Embryonic facial prominence (tissue), 1 donor: Measurements from ENCODE around the gene WNK1.
"Not testable (repeated sequence)": the region's sequence is repeated elsewhere in the genome, so short reads cannot be mapped to it uniquely, and the experiment has no call there.

Experiments used
- DNase-seq: peaks from one replicate; pipeline ENCODE4 v3.0.0-alpha.2; 2016; ENCODE audit errors: extremely low spot score

The WNK1 gene

DNA sequence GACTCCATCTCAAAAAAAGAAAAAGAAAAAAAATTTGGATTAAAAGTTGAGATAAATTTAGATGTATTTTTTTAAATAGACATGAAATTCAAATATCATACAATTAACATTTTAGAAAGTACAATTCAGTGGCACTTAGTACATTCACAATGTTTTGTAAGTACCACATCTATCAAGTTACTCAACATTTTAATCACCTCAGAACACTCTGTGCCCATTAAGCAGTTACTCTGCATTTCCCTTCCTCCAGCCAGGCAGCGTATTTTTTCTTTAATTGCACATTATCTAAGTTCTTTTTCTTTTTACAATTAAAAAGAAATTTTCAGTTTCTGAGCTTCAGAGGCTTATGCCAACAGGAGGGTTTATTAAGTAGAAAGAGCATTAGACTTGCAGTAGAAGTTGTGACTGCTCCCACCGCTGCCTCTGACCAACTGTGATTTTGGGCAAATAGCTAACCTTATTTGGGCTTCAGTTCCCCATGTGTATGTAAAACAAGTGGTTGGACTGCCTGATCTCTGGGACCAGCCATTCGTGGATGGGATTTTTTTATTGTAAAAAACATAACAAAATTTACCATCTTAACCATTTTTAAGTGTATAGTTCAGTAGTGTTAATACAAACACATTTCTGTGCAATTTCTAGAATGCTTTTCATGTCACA, 65.7 kb downstream of the WNK1 start:
- DNase-seq: no peak

DNA sequence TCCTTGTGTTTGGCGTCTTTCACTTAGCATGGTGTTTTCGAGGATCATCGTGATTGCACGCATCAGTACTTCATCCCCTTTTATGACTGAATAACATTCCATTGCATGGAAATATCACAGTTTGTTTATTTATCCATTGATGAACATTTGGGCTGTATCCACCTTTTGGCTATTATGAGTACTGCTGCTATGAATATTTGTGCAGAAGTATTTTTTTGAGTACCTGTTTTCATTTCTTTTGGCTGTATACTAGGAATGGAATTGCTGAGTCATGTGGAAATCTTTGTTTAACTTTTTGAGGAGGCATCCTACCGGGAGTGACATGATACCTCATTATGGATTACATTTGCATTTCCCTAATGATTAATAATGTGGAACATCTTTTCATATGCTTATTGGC, 66.4 kb downstream of the WNK1 start:
- no peak for DNase-seq

DNA sequence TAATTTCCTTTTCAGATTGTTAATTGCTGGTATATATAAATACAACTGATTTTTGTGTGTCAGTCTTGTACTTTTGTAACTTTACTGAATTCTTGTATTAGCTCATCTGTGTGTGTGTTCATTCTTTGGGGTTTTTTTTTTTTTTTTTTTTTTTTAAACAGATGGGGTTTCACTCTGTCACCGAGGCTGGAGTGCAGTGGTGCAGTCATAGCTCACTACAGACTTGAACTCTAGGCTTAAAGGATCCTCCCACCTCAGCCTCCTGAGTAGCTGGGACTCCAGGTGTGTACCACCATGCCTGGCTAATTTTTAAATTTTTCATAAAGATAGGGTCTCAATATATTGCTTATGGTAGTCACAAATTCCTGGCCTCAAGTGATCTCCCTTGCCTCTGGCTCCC, 68.0 kb downstream of the WNK1 start:
- no peak for DNase-seq

DNA sequence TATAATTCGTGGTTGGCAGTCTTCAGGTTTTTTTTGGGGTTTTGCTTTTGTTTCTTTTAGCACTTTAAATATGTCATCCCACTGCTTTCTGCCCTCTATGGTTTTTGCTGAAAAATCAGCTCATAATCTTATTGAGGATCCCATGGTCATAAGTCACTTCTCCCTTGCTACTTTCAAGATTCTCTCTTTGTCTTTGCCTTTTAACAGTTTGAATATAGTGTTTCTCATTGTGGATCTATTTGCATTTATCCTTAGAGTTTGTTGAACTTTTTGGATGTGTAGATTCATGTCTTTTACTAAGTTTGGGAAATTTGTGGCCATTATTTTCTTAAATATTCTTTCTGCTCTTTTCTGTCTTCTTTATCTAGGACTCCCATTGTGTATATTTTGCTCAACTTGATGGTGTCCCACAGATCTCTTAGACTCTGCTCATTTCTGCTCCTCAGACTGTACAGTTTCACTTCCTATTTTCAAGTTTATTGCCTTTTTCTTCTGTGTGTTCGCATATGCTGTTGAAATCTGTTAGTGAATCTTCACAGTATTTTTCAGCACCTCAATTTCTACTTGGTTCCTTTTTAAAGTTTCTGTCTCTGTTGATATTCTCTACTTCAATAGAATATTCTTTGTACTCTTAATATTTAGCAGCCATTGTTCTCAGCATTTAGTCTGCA, 70.8 kb downstream of the WNK1 start:
- no peak for DNase-seq

DNA sequence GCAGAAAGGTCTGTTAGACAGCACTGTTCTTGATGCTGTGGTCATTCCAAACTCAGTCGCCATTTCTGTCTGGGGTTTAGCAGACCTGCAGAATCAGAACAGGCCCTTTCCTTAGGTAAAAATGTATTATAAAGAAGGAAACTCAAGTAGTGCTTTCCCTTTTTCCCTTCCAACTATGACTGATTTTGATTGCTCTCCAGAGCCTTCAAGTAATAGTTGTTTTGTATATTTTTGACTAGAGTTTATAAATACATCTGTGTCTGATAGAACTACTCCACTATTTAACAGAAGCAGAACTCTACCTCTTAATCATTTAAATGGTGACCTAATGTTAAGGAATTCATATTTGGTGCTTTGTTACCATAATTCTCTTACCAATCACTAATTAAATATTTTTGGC, 74.0 kb downstream of the WNK1 start:
- DNase-seq: no peak

GRCh38 chr12:828726-829395, 76.5 kb downstream of the WNK1 start:
- DNase-seq: no peak

GRCh38 chr12:830111-830867, 77.9 kb downstream of the WNK1 start:
- no peak for DNase-seq

- no peak for DNase-seq
These were observed 83.6 kb downstream of the WNK1 start for GRCh38 chr12:835754-836518.

DNA sequence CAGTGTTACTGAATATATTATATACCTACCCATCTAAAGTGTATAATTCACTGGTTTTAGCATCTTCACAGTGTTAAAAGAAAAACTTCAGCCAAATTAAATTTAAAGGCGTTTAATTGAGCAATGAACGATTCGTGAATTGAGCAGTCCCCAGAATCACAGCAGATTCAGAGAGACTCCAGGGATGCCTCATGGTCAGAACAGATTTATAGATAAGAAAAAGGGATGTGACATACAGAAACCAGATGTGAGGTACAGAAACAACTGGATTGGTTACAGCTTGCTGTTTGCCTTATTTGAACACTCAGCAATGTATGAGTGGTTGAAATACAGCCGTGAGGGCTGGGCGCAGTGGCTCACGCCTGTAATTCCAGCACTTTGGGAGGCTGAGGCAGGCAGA, 84.6 kb downstream of the WNK1 start:
- DNase-seq: no peak

- no peak for DNase-seq
These were observed 85.2 kb downstream of the WNK1 start for GRCh38 chr12:837548-837947.

GRCh38 chr12:843609-844008, 91.2 kb downstream of the WNK1 start:
- no peak for DNase-seq

DNA sequence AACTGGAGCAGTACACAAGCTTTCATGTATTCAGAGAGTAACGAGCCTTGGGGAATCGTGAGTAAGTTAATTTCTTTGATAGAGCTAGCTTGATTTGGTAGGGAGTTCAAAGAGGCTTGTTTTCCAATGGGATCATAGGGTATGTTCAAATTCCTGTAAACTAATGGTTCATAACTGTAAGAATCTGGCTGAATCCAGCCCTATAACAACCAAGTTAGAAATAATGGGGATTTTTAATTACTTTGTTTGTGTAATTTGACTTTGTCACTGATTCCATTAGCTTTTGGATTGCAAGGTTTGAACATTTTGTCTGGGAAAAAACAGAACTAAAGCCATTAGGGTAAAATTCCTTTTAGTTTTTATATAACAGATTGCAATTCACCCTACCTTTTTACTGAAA, 94.0 kb downstream of the WNK1 start:
- DNase-seq: no peak

DNA sequence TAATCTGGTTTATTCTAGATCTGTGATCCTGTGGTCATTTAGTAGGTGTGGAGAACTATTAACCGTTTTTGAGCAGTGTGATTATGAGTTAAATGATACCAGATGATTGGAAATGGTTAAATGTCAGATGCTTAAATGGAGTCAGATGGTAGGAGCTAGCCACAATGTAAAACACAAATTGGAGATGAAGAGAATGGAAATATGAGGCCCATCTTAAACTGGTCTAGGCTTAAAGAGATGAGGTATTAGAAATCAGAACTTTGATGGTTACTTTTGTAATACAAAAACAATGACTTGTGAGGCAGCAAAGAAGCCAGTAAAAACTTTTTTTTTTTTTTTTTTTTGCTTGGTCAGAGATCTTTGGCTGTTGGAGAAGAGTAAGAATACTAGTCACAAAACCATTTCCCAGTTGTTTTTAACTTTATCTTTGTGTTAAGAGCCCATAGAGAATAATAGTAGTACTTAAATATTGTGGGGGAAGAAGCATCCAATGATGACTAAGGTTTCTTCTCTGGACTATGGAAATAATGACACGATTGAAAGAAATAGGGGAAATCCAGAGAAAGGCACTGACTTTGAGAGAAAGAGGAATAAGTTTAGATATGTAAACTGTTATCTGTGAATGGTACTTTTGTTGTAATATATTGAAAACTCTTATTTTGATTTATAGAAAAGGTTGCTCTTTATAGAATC, 95.9 kb downstream of the WNK1 start:
- DNase-seq: no peak

DNA sequence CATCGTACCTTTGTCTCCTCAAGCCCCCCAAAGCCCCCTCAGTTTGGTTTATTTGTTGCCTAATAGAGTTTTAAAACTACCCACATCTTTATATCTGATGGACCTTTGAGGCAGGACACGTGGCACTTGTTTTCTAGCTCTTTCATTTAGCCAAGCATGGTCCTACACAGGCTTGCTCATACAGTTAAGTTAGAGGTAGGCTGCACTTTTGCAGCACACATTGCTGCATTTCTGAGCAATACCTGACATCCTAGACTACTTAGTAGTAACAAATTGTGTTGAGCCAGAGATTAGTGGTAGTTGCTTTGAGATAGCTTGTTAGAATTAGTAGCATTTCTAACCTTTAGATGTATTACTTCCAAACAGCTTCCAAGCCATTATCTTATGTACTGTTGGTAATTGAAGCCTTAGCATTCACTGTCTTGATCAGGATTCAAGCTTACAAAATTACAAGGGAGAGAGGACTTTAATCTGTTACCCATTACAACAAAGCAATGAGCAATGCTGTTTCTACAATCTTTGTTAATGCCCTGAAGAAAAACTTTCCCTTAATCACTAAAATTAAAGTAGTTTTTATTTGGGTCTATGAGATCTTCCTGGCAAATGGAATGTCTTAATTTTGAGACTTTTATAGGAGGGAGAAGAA, 96.6 kb downstream of the WNK1 start:
- no peak for DNase-seq

- not testable (repeated sequence) for DNase-seq
These were observed 97.5 kb downstream of the WNK1 start for GRCh38 chr12:849733-850437.

- DNase-seq: no peak
These were observed 99.0 kb downstream of the WNK1 start for GRCh38 chr12:851343-851742.

- no peak for DNase-seq
These were observed 99.5 kb downstream of the WNK1 start for GRCh38 chr12:851913-852312.

DNA sequence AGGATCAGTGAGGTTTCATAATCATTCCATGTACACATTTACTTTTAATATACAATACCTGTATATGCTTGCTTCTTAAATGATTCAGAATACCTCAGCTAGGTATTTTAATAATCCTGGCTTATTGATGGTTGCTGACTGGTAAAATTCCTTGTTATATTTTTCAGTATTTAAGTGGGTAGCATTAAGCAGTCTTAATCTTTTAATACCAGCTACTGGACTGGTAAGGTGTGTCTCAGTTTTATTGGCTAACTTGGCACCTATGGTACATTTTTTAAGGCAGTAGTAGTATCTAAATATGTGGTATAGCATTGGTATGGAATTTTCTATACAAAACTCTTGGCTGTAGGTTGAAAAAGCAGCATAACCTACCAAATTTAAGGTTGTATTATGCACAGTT, 100.5 kb downstream of the WNK1 start:
- DNase-seq: no peak

- DNase-seq: no peak
These were observed 105.2 kb downstream of the WNK1 start for GRCh38 chr12:857611-858010.

DNA sequence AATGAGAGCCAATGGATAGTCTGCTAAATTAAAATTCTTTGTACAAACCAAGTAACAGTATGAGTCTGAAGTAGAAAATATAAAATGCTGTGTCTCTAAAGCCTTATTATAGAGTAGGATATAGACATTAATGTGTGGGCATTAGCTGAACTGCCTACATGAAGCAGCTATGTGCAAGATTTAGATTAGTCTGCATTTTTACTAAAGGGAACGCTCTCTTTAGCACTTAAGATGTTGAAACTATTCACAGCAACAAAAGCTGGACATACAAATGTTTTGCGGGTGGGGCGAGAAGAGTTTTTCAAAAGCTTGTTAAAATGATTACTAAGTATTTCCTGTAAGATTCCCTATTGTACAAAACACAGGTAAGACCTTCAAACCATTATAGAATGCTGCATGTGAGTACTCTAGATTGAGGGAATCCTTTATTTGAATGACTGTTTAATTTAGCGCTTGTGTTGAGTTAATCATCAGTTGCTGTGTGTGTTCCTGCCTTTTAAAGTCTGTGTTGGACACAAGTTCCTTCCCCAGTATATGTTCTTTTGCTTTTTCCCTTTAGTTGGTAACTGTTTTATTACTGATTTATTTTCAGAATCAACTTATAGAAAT, 110.0 kb downstream of the WNK1 start:
- no peak for DNase-seq
